ENCODE results near the gene KDM3A.

DNA sequence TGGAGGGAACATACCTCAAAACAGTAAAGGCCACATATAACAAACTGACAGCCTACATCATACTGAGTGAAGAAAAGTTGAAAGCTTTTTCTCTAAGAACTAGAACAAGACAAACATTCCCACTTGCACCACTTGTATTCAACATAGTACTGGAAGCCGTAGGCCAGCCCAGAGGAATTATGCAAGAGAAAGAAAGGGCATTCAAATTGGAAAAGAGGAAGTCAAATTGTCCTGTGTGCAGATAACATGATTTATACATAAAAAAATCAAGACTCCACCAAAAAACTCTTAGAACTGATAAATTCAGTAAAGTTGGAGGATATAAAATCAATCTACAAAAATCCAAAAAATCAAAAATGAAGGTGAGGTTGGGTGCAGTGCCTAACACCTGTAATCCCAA is 8.0 kb upstream of the KDM3A start:
- TF ChIP-seq POLR2AphosphoS5 (IDR thresholded peaks at IDR 0.05; ENCODE audit: low read depth) (no peak), CREB1 (CRISPR knock-in tag; IDR thresholded peaks at IDR 0.05; ENCODE audit: low read depth) (no peak), STAT1 (IDR thresholded peaks at IDR 0.05; ENCODE audit: unreplicated experiment) (no peak), ZNF114 (CRISPR knock-in tag; IDR thresholded peaks at IDR 0.05) (no peak)
- TF ChIP-seq, protein P1, sequence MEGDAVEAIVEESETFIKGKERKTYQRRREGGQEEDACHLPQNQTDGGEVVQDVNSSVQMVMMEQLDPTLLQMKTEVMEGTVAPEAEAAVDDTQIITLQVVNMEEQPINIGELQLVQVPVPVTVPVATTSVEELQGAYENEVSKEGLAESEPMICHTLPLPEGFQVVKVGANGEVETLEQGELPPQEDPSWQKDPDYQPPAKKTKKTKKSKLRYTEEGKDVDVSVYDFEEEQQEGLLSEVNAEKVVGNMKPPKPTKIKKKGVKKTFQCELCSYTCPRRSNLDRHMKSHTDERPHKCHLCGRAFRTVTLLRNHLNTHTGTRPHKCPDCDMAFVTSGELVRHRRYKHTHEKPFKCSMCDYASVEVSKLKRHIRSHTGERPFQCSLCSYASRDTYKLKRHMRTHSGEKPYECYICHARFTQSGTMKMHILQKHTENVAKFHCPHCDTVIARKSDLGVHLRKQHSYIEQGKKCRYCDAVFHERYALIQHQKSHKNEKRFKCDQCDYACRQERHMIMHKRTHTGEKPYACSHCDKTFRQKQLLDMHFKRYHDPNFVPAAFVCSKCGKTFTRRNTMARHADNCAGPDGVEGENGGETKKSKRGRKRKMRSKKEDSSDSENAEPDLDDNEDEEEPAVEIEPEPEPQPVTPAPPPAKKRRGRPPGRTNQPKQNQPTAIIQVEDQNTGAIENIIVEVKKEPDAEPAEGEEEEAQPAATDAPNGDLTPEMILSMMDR (conservative IDR thresholded peaks at IDR 0.05; ENCODE audit: low read depth in 2 of 2): no peak
